ENCODE data around the gene HDAC4. TPM values are rescaled to one million over a fixed set of nuclear protein-coding genes. Genes with fewer than 3 reads are reported as not detected.

The HDAC4 gene
- polyA plus RNA-seq, 1 experiment = 8.9 TPM

GRCh38 chr2:239360421-239361310, 40.2 kb downstream of the HDAC4 start:
- CTCF ChIA-PET = no interaction called here
- Histone ChIP-seq H3K27me3 (ENCODE audit: control insufficient read depth, insufficient read depth, low read length) (no peaks in the 10 kb centered on the region), H3K9me3 (ENCODE audit: control insufficient read depth, insufficient read depth, low read length) (no peaks in the 10 kb centered on the region), H3K4me3 (ENCODE audit: low read depth, low read length) (no peak overlapping the region), H3K27ac (ENCODE audit: low read depth, low read length) (no peak overlapping the region)
- TF ChIP-seq CTCF (IDR thresholded peaks at IDR 0.05; ENCODE audit: low read depth, low read length) = no peak
- POLR2A ChIA-PET = no interaction called here
- no peak for DNase-seq (ENCODE audit: low read depth, low spot score)

- Histone ChIP-seq H3K4me3 (ENCODE audit: low read depth, low read length) (no peak overlapping the region), H3K27me3 (ENCODE audit: control insufficient read depth, insufficient read depth, low read length) (no peaks in the 10 kb centered on the region), H3K27ac (ENCODE audit: low read depth, low read length) (no peak overlapping the region), H3K9me3 (ENCODE audit: control insufficient read depth, insufficient read depth, low read length) (no peaks in the 10 kb centered on the region)
- POLR2A ChIA-PET = no interaction called here
- TF ChIP-seq CTCF (IDR thresholded peaks at IDR 0.05; ENCODE audit: low read depth, low read length) = no peak
- CTCF ChIA-PET = interaction anchor here (0.5 kb wide), 1 partner anchor 25 kb away, joined by 5 read pairs; no protein-coding TSS in a partner anchor
- DNase-seq (ENCODE audit: low read depth, low spot score) = no peak
These were observed 40.8 kb downstream of the HDAC4 start for GRCh38 chr2:239360008-239360407.

GRCh38 chr2:239359196-239359912, 41.5 kb downstream of the HDAC4 start:
- TF ChIP-seq CTCF (IDR thresholded peaks at IDR 0.05; ENCODE audit: low read depth, low read length) = no peak
- CTCF ChIA-PET = interaction anchor here (0.5 to 0.9 kb wide), 2 partner anchors 23 to 24 kb away, joined by 3 to 5 read pairs; no protein-coding TSS in a partner anchor
- Histone ChIP-seq H3K27me3 (ENCODE audit: control insufficient read depth, insufficient read depth, low read length) (no peaks in the 10 kb centered on the region), H3K9me3 (ENCODE audit: control insufficient read depth, insufficient read depth, low read length) (peaks cover under 1% of the 10 kb centered on the region; the same call in 1 of the 2 replicates), H3K4me3 (ENCODE audit: low read depth, low read length) (no peak overlapping the region), H3K27ac (ENCODE audit: low read depth, low read length) (no peak overlapping the region)
- POLR2A ChIA-PET = no interaction called here
- no peak for DNase-seq (ENCODE audit: low read depth, low spot score)

GRCh38 chr2:239358062-239358754, 42.6 kb downstream of the HDAC4 start:
- peaks cover 3% of the 10 kb centered on the region for H3K9me3 ChIP-seq (ENCODE audit: control insufficient read depth, insufficient read depth, low read length)
- H3K27me3 ChIP-seq (ENCODE audit: control insufficient read depth, insufficient read depth, low read length) = no peaks in the 10 kb centered on the region
- DNase-seq (ENCODE audit: low read depth, low spot score) = no peak
- CTCF ChIA-PET = interaction anchor here (0.9 kb wide), 2 partner anchors 24 to 41 kb away, joined by 3 read pairs; no protein-coding TSS in a partner anchor
- POLR2A ChIA-PET = no interaction called here
- TF ChIP-seq CTCF (IDR thresholded peaks at IDR 0.05; ENCODE audit: low read depth, low read length) = no peak
- H3K27ac ChIP-seq (ENCODE audit: low read depth, low read length) = no peak overlapping the region
- no peak overlapping the region for H3K4me3 ChIP-seq (ENCODE audit: low read depth, low read length)

Measured in AG04450 (cell line).